22Rv1 (cell line): Measurements from ENCODE around the gene ZBTB8A.
A peak's percentile ranks its signal among the peaks of the same experiment; 100 is the strongest.

Experiments used
- H3K27ac ChIP-seq: fragments of 450-650 bp; 2 replicates; pipeline ENCODE4 v1.5.1; 2017
- ZFX ChIP-seq: fragments of 450-650 bp; IDR thresholded peaks from 2 replicates; pipeline ENCODE4 v1.6.1; 2017; ENCODE audit warnings: antibody characterized with exemption, borderline replicate concordance
- TF ChIP-seq, protein P1 (sequence below): fragments of 450-650 bp; IDR thresholded peaks from 2 replicates; pipeline ENCODE4 v1.5.1; 2017; ENCODE audit warnings: mild to moderate bottlenecking

The ZBTB8A gene

GRCh38 chr1:32609180-32609579, 70.0 kb downstream of the ZBTB8A start:
- TF ChIP-seq, protein P1, sequence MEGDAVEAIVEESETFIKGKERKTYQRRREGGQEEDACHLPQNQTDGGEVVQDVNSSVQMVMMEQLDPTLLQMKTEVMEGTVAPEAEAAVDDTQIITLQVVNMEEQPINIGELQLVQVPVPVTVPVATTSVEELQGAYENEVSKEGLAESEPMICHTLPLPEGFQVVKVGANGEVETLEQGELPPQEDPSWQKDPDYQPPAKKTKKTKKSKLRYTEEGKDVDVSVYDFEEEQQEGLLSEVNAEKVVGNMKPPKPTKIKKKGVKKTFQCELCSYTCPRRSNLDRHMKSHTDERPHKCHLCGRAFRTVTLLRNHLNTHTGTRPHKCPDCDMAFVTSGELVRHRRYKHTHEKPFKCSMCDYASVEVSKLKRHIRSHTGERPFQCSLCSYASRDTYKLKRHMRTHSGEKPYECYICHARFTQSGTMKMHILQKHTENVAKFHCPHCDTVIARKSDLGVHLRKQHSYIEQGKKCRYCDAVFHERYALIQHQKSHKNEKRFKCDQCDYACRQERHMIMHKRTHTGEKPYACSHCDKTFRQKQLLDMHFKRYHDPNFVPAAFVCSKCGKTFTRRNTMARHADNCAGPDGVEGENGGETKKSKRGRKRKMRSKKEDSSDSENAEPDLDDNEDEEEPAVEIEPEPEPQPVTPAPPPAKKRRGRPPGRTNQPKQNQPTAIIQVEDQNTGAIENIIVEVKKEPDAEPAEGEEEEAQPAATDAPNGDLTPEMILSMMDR, result no peak
- no peak for TF ChIP-seq ZFX
- H3K27ac ChIP-seq, result no peak overlapping the region

GRCh38 chr1:32611859-32612188, 72.6 kb downstream of the ZBTB8A start:
- TF ChIP-seq, protein P1, result no peak
- no peak for TF ChIP-seq ZFX
- H3K27ac ChIP-seq, result peak overlapping the region; percentile 52

DNA sequence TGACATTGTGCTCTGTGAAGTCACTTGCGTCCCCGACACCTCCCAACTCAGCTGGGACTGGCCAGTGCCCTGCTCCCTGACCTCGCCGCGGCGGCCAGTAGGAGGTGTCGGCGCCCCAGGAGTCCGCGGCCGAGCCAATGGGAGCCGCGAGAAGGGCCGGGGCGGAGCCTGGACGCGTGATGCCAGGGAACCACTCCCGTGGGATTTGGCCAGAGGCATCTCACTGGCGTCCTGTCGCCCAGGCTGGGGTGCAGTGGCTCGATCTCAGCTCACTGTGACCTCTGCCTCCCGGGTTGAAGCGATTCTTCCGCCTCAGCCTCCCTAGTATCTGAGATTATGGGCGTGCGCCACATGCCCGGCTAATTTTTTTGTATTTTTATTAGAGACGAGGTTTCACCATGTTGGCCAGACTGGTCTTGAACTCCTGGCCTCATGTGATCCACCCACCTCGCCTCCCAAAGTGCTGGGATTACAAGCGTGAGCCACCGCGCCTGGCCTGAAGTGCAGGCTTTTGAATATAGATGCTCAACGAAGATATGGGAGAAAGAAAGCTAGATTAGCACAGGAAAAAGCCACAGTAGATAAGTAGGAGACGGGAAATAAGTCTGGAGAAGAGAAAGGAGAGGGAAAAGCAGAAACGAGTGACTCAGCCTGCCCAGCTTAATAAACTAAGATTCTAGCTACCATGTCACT, 73.1 kb downstream of the ZBTB8A start:
- TF ChIP-seq, protein P1, result peak; percentile 24
- no peak for TF ChIP-seq ZFX
- peak overlapping the region; percentile 52 for H3K27ac ChIP-seq

- no peak for TF ChIP-seq ZFX
- TF ChIP-seq, protein P1, result no peak
Observed at GRCh38 chr1:32613472-32613871, 74.2 kb downstream of the ZBTB8A start.

DNA sequence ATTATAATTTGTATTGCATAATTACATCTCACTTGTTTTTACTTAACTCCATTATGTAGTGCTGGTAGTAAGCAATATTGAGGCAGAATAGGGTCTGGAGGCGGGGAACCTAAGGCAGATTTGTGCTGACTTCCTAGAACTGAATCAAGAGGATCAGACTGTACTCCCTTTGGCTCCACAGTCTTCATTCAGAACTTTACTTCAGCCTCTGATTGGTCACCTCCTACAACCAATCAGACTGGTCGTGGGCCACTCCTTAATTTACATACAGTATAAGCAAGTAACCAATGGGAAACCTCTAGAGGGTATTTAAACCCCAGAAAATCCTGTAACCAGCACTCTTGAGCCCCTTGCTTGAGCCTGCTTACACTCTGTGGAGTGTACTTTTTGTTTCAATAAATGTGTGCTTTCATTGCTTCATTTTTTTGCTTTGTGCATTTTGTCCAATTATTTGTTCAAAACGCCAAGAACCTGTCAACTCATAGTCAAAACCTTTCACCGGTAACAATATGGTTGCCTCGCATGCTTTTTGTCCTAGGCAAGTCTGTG, 79.5 kb downstream of the ZBTB8A start:
- H3K27ac ChIP-seq, result no peak overlapping the region
- TF ChIP-seq, protein P1, result no peak
- no peak for TF ChIP-seq ZFX

More at GRCh38 chr1:32613472-32613871, 74.2 kb downstream of the ZBTB8A start:
- no peak overlapping the region for H3K27ac ChIP-seq

DNA sequence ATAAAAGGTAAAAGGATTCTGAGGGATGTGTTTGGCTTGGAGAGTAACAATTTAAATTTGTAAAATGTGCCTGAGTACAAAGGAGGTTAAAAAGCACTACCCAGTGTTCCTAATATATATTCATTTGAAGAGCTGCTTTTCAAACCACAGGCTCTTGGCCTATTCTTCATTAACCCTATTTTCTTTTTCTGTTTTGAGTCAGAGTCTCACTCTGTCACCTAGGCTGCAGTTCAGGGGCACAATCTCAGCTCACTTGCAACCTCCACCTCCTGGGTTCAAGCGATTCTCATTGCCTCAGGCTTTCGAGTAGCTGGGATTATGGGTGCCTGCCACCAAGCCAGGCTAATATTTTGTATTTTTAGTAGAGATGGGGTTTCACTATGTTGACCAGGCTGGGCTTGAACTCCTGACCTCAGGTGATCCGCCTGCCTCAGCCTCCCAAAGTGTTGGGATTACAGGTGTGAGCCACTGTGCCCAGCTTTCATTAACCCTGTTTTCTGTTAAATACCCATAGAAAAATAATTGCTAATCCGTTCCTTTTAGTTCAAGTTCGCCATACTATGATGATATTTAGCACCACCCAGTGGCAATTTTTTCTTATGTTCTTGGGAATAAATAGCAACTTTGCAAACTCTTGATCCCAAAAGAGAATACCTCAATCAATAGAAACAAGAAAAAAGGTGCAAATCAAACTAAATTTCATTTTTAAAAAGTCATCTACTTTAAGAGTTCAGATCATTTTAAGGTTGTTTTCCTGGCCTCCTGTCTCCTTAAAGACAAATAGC, 80.7 kb downstream of the ZBTB8A start:
- TF ChIP-seq, protein P1, result no peak
- no peak overlapping the region for H3K27ac ChIP-seq

DNA sequence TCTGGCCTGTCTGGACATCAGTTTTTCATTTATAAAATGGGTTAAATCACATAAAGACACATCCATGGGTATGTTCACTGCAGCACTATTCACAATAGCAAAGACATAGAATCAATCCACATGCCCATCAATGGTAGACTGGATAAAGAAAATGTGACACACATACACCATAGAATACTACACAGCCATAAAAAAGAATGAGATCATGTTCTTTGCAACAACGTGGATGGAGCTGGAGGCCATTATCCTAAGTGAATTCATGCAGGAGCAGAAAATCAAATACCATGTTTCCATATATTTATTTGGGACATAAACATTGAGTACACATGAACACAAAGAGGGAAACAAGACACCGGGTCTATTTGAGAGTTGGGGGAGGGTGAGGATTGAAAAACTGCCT, 83.0 kb downstream of the ZBTB8A start:
- H3K27ac ChIP-seq, result no peak overlapping the region
- TF ChIP-seq ZFX, result no peak
